Neural progenitor cell (in vitro differentiated cells): Measurements from ENCODE around the gene TBC1D2B. TPM values are rescaled to one million over a fixed set of nuclear protein-coding genes. Genes with fewer than 3 reads are reported as not detected.
"Not testable (repeated sequence)": the region's sequence is repeated elsewhere in the genome, so short reads cannot be mapped to it uniquely, and the experiment has no call there.

Experiments used
- DNase-seq: peaks from one replicate; pipeline ENCODE4 v3.0.0-alpha.2; 2016; ENCODE audit warnings: low spot score
- H2AFZ ChIP-seq: fragments of 200-600 bp; sonication (generic); replicated peaks from 2 replicates; pipeline ENCODE4 v1.6.1; 2016; ENCODE audit warnings: antibody characterized with exemption
- H3F3A ChIP-seq: fragments of 200-600 bp; sonication (generic); 2 replicates; pipeline ENCODE4 v1.6.1; 2016; ENCODE audit warnings: antibody characterized with exemption, low read depth
- H3K27ac ChIP-seq: fragments of 200-600 bp; sonication (generic); 2 replicates; pipeline ENCODE4 v1.5.1; 2016; ENCODE audit warnings: mild to moderate bottlenecking
- H3K27me3 ChIP-seq: fragments of 200-600 bp; sonication (generic); 2 replicates; pipeline ENCODE4 v1.6.1; 2016; ENCODE audit warnings: mild to moderate bottlenecking, moderate library complexity
- H3K36me3 ChIP-seq: fragments of 200-600 bp; sonication (generic); 2 replicates; pipeline ENCODE4 v1.5.1; 2016
- H3K4me1 ChIP-seq: fragments of 200-600 bp; sonication (generic); 2 replicates; pipeline ENCODE4 v1.6.1; 2016; ENCODE audit warnings: mixed run types
- H3K4me2 ChIP-seq: fragments of 200-600 bp; sonication (generic); 2 replicates; pipeline ENCODE4 v1.6.1; 2016
- H3K4me3 ChIP-seq: fragments of 200-600 bp; sonication (generic); 2 replicates; pipeline ENCODE4 v1.5.1; 2016
- H3K79me2 ChIP-seq: fragments of 200-600 bp; sonication (generic); 2 replicates; pipeline ENCODE4 v1.6.1; 2016; ENCODE audit warnings: low read depth
- H3K9ac ChIP-seq: fragments of 200-600 bp; sonication (generic); 2 replicates; pipeline ENCODE4 v1.6.1; 2016
- H3K9me3 ChIP-seq: fragments of 200-600 bp; sonication (generic); 2 replicates; pipeline ENCODE4 v1.5.1; 2016; ENCODE audit warnings: low read depth
- H4K20me1 ChIP-seq: fragments of 200-600 bp; sonication (generic); 2 replicates; pipeline ENCODE4 v1.6.1; 2016; ENCODE audit warnings: low read depth
- H3K27ac Mint-ChIP-seq: 3 replicates; pipeline ENCODE4 v1.8.0; 2021; ENCODE audit warnings: mixed read lengths
- H3K27me3 Mint-ChIP-seq: 2 replicates; pipeline ENCODE4 v1.8.0; 2022; ENCODE audit warnings: low read depth, mild to moderate bottlenecking, inconsistent platforms, moderate library complexity, mixed read lengths; ENCODE audit not compliant: insufficient read depth
- H3K36me3 Mint-ChIP-seq: 3 replicates; pipeline ENCODE4 v1.8.0; 2021; ENCODE audit warnings: mixed read lengths
- H3K4me1 Mint-ChIP-seq: 3 replicates; pipeline ENCODE4 v1.8.0; 2021; ENCODE audit warnings: mixed read lengths
- H3K4me3 Mint-ChIP-seq: 3 replicates; pipeline ENCODE4 v1.8.0; 2021; ENCODE audit warnings: mild to moderate bottlenecking, moderate library complexity, mixed read lengths
- H3K9me3 Mint-ChIP-seq: 3 replicates; pipeline ENCODE4 v1.8.0; 2020; ENCODE audit warnings: mixed read lengths
- CTCF ChIP-seq: fragments of 200-600 bp; sonication (generic); IDR thresholded peaks from 2 replicates; pipeline ENCODE4 v1.5.1; 2017; ENCODE audit warnings: antibody characterized with exemption, mild to moderate bottlenecking
- EZH2 ChIP-seq: fragments of 200-600 bp; sonication (generic); IDR thresholded peaks from 2 replicates; pipeline ENCODE4 v1.6.1; 2017; ENCODE audit warnings: antibody characterized with exemption, mild to moderate bottlenecking, moderate library complexity
- EZH2phosphoT487 ChIP-seq: fragments of 200-600 bp; sonication (generic); IDR thresholded peaks from 2 replicates; pipeline ENCODE4 v1.6.1; 2017; ENCODE audit warnings: antibody characterized with exemption
- total RNA-seq: library from RNA; depleted of rRNA; stranded (reverse); fragments of >200 nt; gene quantifications from 2 replicates; pipeline ENCODE4 v1.2.3, GENCODE V29; 2015; ENCODE audit warnings: low replicate concordance

TBC1D2B gene
- total RNA-seq, 1 donor from 2014 or later, result 11.7 TPM

GRCh38 chr15:77989296-77990143 is 88.0 kb downstream of the TBC1D2B start:
- Histone ChIP-seq H4K20me1 (no peaks in the 10 kb centered on the region), H3K4me1 (peaks cover 9% of the 10 kb centered on the region), H3K79me2 (no peaks in the 10 kb centered on the region), H3F3A (no peaks in the 10 kb centered on the region), H3K4me3 (no peak overlapping the region), H3K4me2 (no peak overlapping the region), H2AFZ (no peak overlapping the region), H3K36me3 (no peaks in the 10 kb centered on the region), H3K27me3 (no peaks in the 10 kb centered on the region), H3K9ac (no peak overlapping the region), H3K27ac (no peak overlapping the region), H3K9me3 (no peaks in the 10 kb centered on the region)
- H3K9me3 Mint-ChIP-seq, result no peaks in the 10 kb centered on the region
- no peak overlapping the region for H3K4me3 Mint-ChIP-seq
- DNase-seq, result no peak
- H3K27me3 Mint-ChIP-seq, result peaks cover 4% of the 10 kb centered on the region
- TF ChIP-seq EZH2phosphoT487 (no peak), EZH2 (no peak), CTCF (no peak)
- H3K27ac Mint-ChIP-seq, result no peak overlapping the region
- H3K4me1 Mint-ChIP-seq, result peaks cover 25% of the 10 kb centered on the region
- peaks cover 2% of the 10 kb centered on the region for H3K36me3 Mint-ChIP-seq

GRCh38 chr15:77988347-77989295 is 88.9 kb downstream of the TBC1D2B start:
- H3K4me1 ChIP-seq, result peaks cover 9% of the 10 kb centered on the region
- H3K36me3 ChIP-seq, result no peaks in the 10 kb centered on the region
- H3K4me2 ChIP-seq, result no peak overlapping the region
- H3K4me3 ChIP-seq, result no peak overlapping the region
- H3K27me3 ChIP-seq, result no peaks in the 10 kb centered on the region
- H3K27ac Mint-ChIP-seq, result peak overlapping the region; percentile 4
- no peaks in the 10 kb centered on the region for H3K9me3 ChIP-seq
- peaks cover 2% of the 10 kb centered on the region for H3K36me3 Mint-ChIP-seq
- no peaks in the 10 kb centered on the region for H3K79me2 ChIP-seq
- no peaks in the 10 kb centered on the region for H3F3A ChIP-seq
- H3K4me3 Mint-ChIP-seq, result no peak overlapping the region
- H4K20me1 ChIP-seq, result no peaks in the 10 kb centered on the region
- H3K9ac ChIP-seq, result no peak overlapping the region
- H3K9me3 Mint-ChIP-seq, result no peaks in the 10 kb centered on the region
- H3K27me3 Mint-ChIP-seq, result peaks cover 10% of the 10 kb centered on the region
- TF ChIP-seq EZH2phosphoT487, result no peak
- no peak for TF ChIP-seq CTCF
- no peak for TF ChIP-seq EZH2
- peaks cover 26% of the 10 kb centered on the region for H3K4me1 Mint-ChIP-seq
- H3K27ac ChIP-seq, result no peak overlapping the region
- DNase-seq, result no peak
- H2AFZ ChIP-seq, result no peak overlapping the region

GRCh38 chr15:77987765-77988136 is 89.8 kb downstream of the TBC1D2B start:
- H3K9me3 Mint-ChIP-seq, H3K4me1 ChIP-seq, H3K27me3 ChIP-seq, H3K4me3 ChIP-seq, H3K27ac Mint-ChIP-seq, H3K27ac ChIP-seq, H3K4me3 Mint-ChIP-seq, H3K9ac ChIP-seq, H3F3A ChIP-seq, H3K36me3 ChIP-seq, H4K20me1 ChIP-seq, H3K4me2 ChIP-seq, H3K9me3 ChIP-seq, H2AFZ ChIP-seq, H3K79me2 ChIP-seq, DNase-seq, H3K27me3 Mint-ChIP-seq, H3K36me3 Mint-ChIP-seq: not testable (repeated sequence)
- peaks cover 30% of the 10 kb centered on the region for H3K4me1 Mint-ChIP-seq
